Fibroblast of lung (primary cell): Measurements from ENCODE around the gene RBPJL. TPM values are rescaled to one million over a fixed set of nuclear protein-coding genes. Genes with fewer than 3 reads are reported as not detected.

Experiments used
- DNase-seq, 2 donors: peaks; one replicate each; pipeline versions ENCODE4 v3.0.0 to v3.0.0-alpha.2; 2010; ENCODE audit warnings: low read depth in 2 of 2
- H2AFZ ChIP-seq: 2 replicates; pipeline ENCODE4 v1.5.1; 2012; ENCODE audit warnings: low read length, control low read depth, inconsistent platforms
- H3K27ac ChIP-seq: 2 replicates; pipeline ENCODE4 v1.5.1; 2011; ENCODE audit warnings: low read length, control low read depth; ENCODE audit not compliant: insufficient read depth
- H3K27me3 ChIP-seq: 2 replicates; pipeline ENCODE4 v1.5.1; 2011; ENCODE audit warnings: mild to moderate bottlenecking, low read length; ENCODE audit not compliant: control insufficient read depth, insufficient read depth
- H3K36me3 ChIP-seq: 2 replicates; pipeline ENCODE4 v1.5.1; 2011; ENCODE audit warnings: low read length; ENCODE audit not compliant: control insufficient read depth, insufficient read depth
- H3K4me1 ChIP-seq: 2 replicates; pipeline ENCODE4 v1.5.1; 2011; ENCODE audit warnings: low read length; ENCODE audit not compliant: control insufficient read depth, insufficient read depth; ENCODE audit errors: extremely low read depth
- H3K4me2 ChIP-seq: 2 replicates; pipeline ENCODE4 v1.5.1; 2011; ENCODE audit warnings: low read length, control low read depth; ENCODE audit not compliant: insufficient read depth; ENCODE audit errors: extremely low read depth
- H3K4me3 ChIP-seq, 4 experiments: fragments of 200-600 bp in 1 of 4; sonication (generic) in 1 of 4; replicated peaks in 1 of 4; 2 replicates each; pipeline ENCODE4 v1.5.1; 2011 to 2016; ENCODE audit warnings: low read length in 4 of 4, low read depth in 3 of 4, mild to moderate bottlenecking in 3 of 4, control low read depth in 2 of 4, inconsistent platforms in 1 of 4, mixed read lengths in 1 of 4; ENCODE audit not compliant: insufficient read depth in 1 of 4; ENCODE audit errors: control extremely low read depth in 1 of 4
- H3K79me2 ChIP-seq: 2 replicates; pipeline ENCODE4 v1.5.1; 2012; ENCODE audit warnings: mild to moderate bottlenecking, low read length, inconsistent platforms; ENCODE audit not compliant: control insufficient read depth, insufficient read depth
- H3K9ac ChIP-seq: 2 replicates; pipeline ENCODE4 v1.5.1; 2011; ENCODE audit warnings: mild to moderate bottlenecking, low read length, control low read depth; ENCODE audit not compliant: insufficient read depth
- H3K9me3 ChIP-seq: 2 replicates; pipeline ENCODE4 v1.5.1; 2012; ENCODE audit warnings: low read depth, low read length; ENCODE audit not compliant: control insufficient read depth, insufficient read depth
- H4K20me1 ChIP-seq: 2 replicates; pipeline ENCODE4 v1.5.1; 2011; ENCODE audit warnings: low read length; ENCODE audit not compliant: control insufficient read depth, insufficient read depth; ENCODE audit errors: extremely low read depth
- EZH2 ChIP-seq: IDR thresholded peaks from 2 replicates; pipeline ENCODE4 v1.5.1; 2012; ENCODE audit warnings: low read length, control low read depth, mild to moderate bottlenecking; ENCODE audit errors: missing control alignments
- polyA plus RNA-seq, 2 donors: library from polyadenylated mRNA; depleted of rRNA in 1 of 2; stranded (reverse) in 1 of 2; unstranded in 1 of 2; fragments of >200 nt; gene quantifications; 2 replicates each; pipeline ENCODE4 v1.2.1, GENCODE V29; 2011 to 2012; ENCODE audit warnings: missing spikeins in 1 of 2
- total RNA-seq: library from RNA; depleted of rRNA; stranded (reverse); fragments of >200 nt; gene quantifications from 2 replicates; pipeline ENCODE4 v1.2.1, GENCODE V29; 2014
- TF ChIP-seq, protein P1 (sequence below), 2 donors: IDR thresholded peaks in 1 of 2; conservative IDR thresholded peaks in 1 of 2; 1 replicate in 1 of 2; 2 replicates in 1 of 2; pipeline ENCODE4 v1.5.1; 2011 to 2012; ENCODE audit warnings: low read length in 2 of 2, control low read depth in 1 of 2, inconsistent platforms in 1 of 2, low read depth in 1 of 2, mild to moderate bottlenecking in 1 of 2

RBPJL gene
- total and polyA plus RNA-seq, 2 donors (not counting 1 experiment from before 2014, with no cell fraction given) = not detected

GRCh38 chr20:45353746-45354145 lies 47.1 kb downstream of the RBPJL start:
- DNase-seq = no peak
- no peak overlapping the region for H3K4me3 ChIP-seq
- TF ChIP-seq, protein P1, sequence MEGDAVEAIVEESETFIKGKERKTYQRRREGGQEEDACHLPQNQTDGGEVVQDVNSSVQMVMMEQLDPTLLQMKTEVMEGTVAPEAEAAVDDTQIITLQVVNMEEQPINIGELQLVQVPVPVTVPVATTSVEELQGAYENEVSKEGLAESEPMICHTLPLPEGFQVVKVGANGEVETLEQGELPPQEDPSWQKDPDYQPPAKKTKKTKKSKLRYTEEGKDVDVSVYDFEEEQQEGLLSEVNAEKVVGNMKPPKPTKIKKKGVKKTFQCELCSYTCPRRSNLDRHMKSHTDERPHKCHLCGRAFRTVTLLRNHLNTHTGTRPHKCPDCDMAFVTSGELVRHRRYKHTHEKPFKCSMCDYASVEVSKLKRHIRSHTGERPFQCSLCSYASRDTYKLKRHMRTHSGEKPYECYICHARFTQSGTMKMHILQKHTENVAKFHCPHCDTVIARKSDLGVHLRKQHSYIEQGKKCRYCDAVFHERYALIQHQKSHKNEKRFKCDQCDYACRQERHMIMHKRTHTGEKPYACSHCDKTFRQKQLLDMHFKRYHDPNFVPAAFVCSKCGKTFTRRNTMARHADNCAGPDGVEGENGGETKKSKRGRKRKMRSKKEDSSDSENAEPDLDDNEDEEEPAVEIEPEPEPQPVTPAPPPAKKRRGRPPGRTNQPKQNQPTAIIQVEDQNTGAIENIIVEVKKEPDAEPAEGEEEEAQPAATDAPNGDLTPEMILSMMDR (conservative IDR thresholded peaks at IDR 0.05 in 1 of 2, IDR thresholded peaks at IDR 0.05 in 1 of 2; ENCODE audit: low read depth in 1 of 2, low read length in 2 of 2) = no peak
- no peak for TF ChIP-seq EZH2
- no peaks in the 10 kb centered on the region for H3K36me3 ChIP-seq
- no peaks in the 10 kb centered on the region for H3K79me2 ChIP-seq
- peaks cover 23% of the 10 kb centered on the region for H3K4me1 ChIP-seq
- no peak overlapping the region for H2AFZ ChIP-seq
- no peak overlapping the region for H3K9ac ChIP-seq
- no peak overlapping the region for H3K4me2 ChIP-seq
- no peaks in the 10 kb centered on the region for H3K27me3 ChIP-seq
- no peaks in the 10 kb centered on the region for H3K9me3 ChIP-seq
- no peaks in the 10 kb centered on the region for H4K20me1 ChIP-seq
- no peak overlapping the region for H3K27ac ChIP-seq

DNA sequence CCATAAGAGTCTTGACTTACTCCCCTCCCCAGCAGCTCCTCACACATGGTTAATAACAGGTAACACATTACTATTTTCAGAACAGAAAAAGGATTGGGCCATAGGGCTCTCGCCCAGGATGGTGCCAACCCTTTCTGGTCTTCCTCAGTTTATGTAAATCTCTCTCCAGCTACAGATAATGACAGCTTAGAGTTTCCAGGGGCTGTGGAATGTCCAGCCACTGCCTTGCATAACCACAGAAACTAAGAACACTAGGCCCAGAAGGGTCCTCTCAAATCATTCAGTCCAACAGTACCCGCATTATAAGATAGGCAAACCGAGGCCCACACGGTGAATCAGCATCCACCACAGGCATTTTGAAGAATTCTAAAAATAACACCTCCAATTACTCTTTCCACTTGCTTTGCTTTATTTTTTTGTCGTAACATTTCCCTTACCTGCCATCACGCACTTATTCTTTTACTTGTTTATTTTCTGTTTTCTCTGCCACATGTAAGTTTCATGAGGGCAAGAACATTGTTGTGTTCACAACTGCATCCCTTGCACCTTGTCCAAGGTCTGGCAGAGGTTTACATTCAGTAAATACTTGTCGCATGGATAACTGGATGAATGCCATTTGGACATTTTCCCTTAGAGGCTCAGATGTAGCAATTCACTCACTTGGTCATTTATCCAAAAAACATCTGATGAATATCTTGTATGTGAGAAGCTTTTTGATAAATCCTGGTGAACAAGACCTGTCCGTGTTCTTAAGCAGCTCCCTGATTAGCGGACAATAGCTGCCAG lies 48.0 kb downstream of the RBPJL start:
- no peak for TF ChIP-seq EZH2
- TF ChIP-seq, protein P1 (conservative IDR thresholded peaks at IDR 0.05 in 1 of 2, IDR thresholded peaks at IDR 0.05 in 1 of 2; ENCODE audit: low read depth in 1 of 2, low read length in 2 of 2) = no peak
- no peak overlapping the region for H3K9ac ChIP-seq
- DNase-seq = peak; percentile 39 to 95
- no peaks in the 10 kb centered on the region for H3K36me3 ChIP-seq
- H3K79me2 ChIP-seq = no peaks in the 10 kb centered on the region
- peak overlapping the region; percentile 82 for H3K4me2 ChIP-seq
- H3K27ac ChIP-seq = peak overlapping the region; percentile 31
- H3K9me3 ChIP-seq = no peaks in the 10 kb centered on the region
- no peaks in the 10 kb centered on the region for H3K27me3 ChIP-seq
- H3K4me3 ChIP-seq = no peak overlapping the region
- no peaks in the 10 kb centered on the region for H4K20me1 ChIP-seq
- H2AFZ ChIP-seq = no peak overlapping the region
- H3K4me1 ChIP-seq = peaks cover 31% of the 10 kb centered on the region

- H3K9ac ChIP-seq = no peak overlapping the region
- TF ChIP-seq, protein P1 (conservative IDR thresholded peaks at IDR 0.05 in 1 of 2, IDR thresholded peaks at IDR 0.05 in 1 of 2; ENCODE audit: low read depth in 1 of 2, low read length in 2 of 2) = no peak
- no peak for TF ChIP-seq EZH2
- no peaks in the 10 kb centered on the region for H3K9me3 ChIP-seq
- peak; percentile 80 to 84 for DNase-seq
- no peaks in the 10 kb centered on the region for H3K79me2 ChIP-seq
- H3K4me2 ChIP-seq = peak overlapping the region; percentile 82
- peaks cover 34% of the 10 kb centered on the region for H3K4me1 ChIP-seq
- H3K27ac ChIP-seq = peak overlapping the region; percentile 31
- no peak overlapping the region for H3K4me3 ChIP-seq
- H3K27me3 ChIP-seq = no peaks in the 10 kb centered on the region
- H4K20me1 ChIP-seq = no peaks in the 10 kb centered on the region
- no peak overlapping the region for H2AFZ ChIP-seq
- H3K36me3 ChIP-seq = no peaks in the 10 kb centered on the region
Observed at GRCh38 chr20:45355209-45356084, 48.8 kb downstream of the RBPJL start.
